HEK293T (cell line): ENCODE measurements around the gene SPPL3.

ENCODE experiments used
- CTCF ChIA-PET: fragments of 350-600 bp; formaldehyde crosslinking; extraction: SDS; loops from one replicate; lab custom pipeline; 2021; ENCODE audit warnings: antibody characterized with exemption, inconsistent platforms; lab: Yijun Ruan, JAX
- POLR2A ChIA-PET: fragments of 350-600 bp; formaldehyde crosslinking; extraction: SDS; loops from one replicate; lab custom pipeline; 2020; ENCODE audit warnings: antibody characterized with exemption, inconsistent platforms; lab: Yijun Ruan, JAX
- DNase-seq: peaks from one replicate; pipeline ENCODE4 v3.0.0; 2012; ENCODE audit warnings: mixed read lengths; ENCODE audit errors: extremely low spot score
- ARNT ChIP-seq: fragments of 450-650 bp; IDR thresholded peaks from 2 replicates; pipeline ENCODE4 v1.6.1; 2017; ENCODE audit warnings: mild to moderate bottlenecking
- BHLHE40 ChIP-seq: fragments of 450-650 bp; IDR thresholded peaks from 2 replicates; pipeline ENCODE4 v1.6.1; 2016; ENCODE audit warnings: mild to moderate bottlenecking, moderate library complexity, borderline replicate concordance
- CTBP1 ChIP-seq: fragments of 450-650 bp; IDR thresholded peaks from 2 replicates; pipeline ENCODE4 v1.6.1; 2016; ENCODE audit warnings: borderline replicate concordance
- ELF4 ChIP-seq: fragments of 450-650 bp; IDR thresholded peaks from 2 replicates; pipeline ENCODE4 v1.6.1; 2017; ENCODE audit warnings: antibody characterized with exemption
- FOXA1 ChIP-seq: fragments of 450-650 bp; IDR thresholded peaks from 2 replicates; pipeline ENCODE4 v1.6.1; 2016; ENCODE audit warnings: mild to moderate bottlenecking
- FOXK2 ChIP-seq: fragments of 450-650 bp; IDR thresholded peaks from 2 replicates; pipeline ENCODE4 v1.6.1; 2016; ENCODE audit warnings: mild to moderate bottlenecking
- FOXM1 ChIP-seq: fragments of 450-650 bp; IDR thresholded peaks from 2 replicates; pipeline ENCODE4 v1.6.1; 2017; ENCODE audit warnings: mild to moderate bottlenecking, borderline replicate concordance
- HDGF ChIP-seq: fragments of 450-650 bp; IDR thresholded peaks from 2 replicates; pipeline ENCODE4 v1.6.1; 2017; ENCODE audit warnings: antibody characterized with exemption, borderline replicate concordance
- L3MBTL2 ChIP-seq: fragments of 450-650 bp; conservative IDR thresholded peaks from 2 replicates; pipeline ENCODE4 v1.6.1; 2016; ENCODE audit warnings: mild to moderate bottlenecking
- LEF1 ChIP-seq: fragments of 450-650 bp; IDR thresholded peaks from 2 replicates; pipeline ENCODE4 v1.6.1; 2017; ENCODE audit warnings: mild to moderate bottlenecking, borderline replicate concordance
- NFRKB ChIP-seq: fragments of 450-650 bp; IDR thresholded peaks from 2 replicates; pipeline ENCODE4 v1.6.1; 2016; ENCODE audit warnings: mild to moderate bottlenecking, moderate library complexity
- PKNOX1 ChIP-seq: fragments of 450-650 bp; IDR thresholded peaks from 2 replicates; pipeline ENCODE4 v1.6.1; 2016
- SP1 ChIP-seq: fragments of 450-650 bp; IDR thresholded peaks from 2 replicates; pipeline ENCODE4 v1.6.1; 2017
- SUZ12 ChIP-seq: fragments of 450-650 bp; IDR thresholded peaks from 2 replicates; pipeline ENCODE4 v1.6.1; 2016; ENCODE audit warnings: mild to moderate bottlenecking
- TARDBP ChIP-seq: fragments of 450-650 bp; IDR thresholded peaks from 2 replicates; pipeline ENCODE4 v1.6.1; 2016
- ZNF384 ChIP-seq: fragments of 450-650 bp; IDR thresholded peaks from 2 replicates; pipeline ENCODE4 v1.6.1; 2016

Gene SPPL3

GRCh38 chr12:120816363-120816762 lies 87.8 kb downstream of the SPPL3 start:
- ChIA-PET CTCF (interaction anchor here (1.3 kb wide), 1 partner anchor 34 kb away, joined by 3 read pairs; no protein-coding TSS in a partner anchor), POLR2A (no interaction called here)
- no peak for DNase-seq
- TF ChIP-seq FOXA1 (no peak), SP1 (no peak)

- CTCF ChIA-PET: interaction anchor here (0.8 kb wide), 1 partner anchor 14 kb away, joined by 3 read pairs; no protein-coding TSS in a partner anchor
- no peak for DNase-seq
- POLR2A ChIA-PET: no interaction called here
- TF ChIP-seq SUZ12 (no peak), L3MBTL2 (no peak)
Measured at GRCh38 chr12:120814903-120815429, 89.2 kb downstream of the SPPL3 start.

GRCh38 chr12:120814203-120814902 lies 89.8 kb downstream of the SPPL3 start:
- POLR2A ChIA-PET: no interaction called here

GRCh38 chr12:120813588-120814153 lies 90.5 kb downstream of the SPPL3 start:
- POLR2A ChIA-PET: no interaction called here
- no peak for DNase-seq
- CTCF ChIA-PET: no interaction called here
- TF ChIP-seq LEF1 (no peak), PKNOX1 (peak; percentile 62; the same call in 1 of the 2 replicates)

More at GRCh38 chr12:120814203-120814902, 89.8 kb downstream of the SPPL3 start:
- TF ChIP-seq HDGF (no peak), SUZ12 (no peak), SP1 (no peak), CTBP1 (no peak), FOXA1 (no peak), NFRKB (no peak), L3MBTL2 (no peak), PKNOX1 (no peak)
- no peak for DNase-seq
- CTCF ChIA-PET: interaction anchor here (0.8 kb wide), 1 partner anchor 15 kb away, joined by 3 read pairs; no protein-coding TSS in a partner anchor

- CTCF ChIA-PET: no interaction called here
- no peak for DNase-seq
- TF ChIP-seq HDGF (no peak), CTBP1 (no peak), TARDBP (no peak), NFRKB (no peak), ELF4 (no peak), ZNF384 (no peak), FOXK2 (no peak), ARNT (no peak), LEF1 (no peak), BHLHE40 (no peak), SUZ12 (no peak), SP1 (no peak), FOXM1 (no peak), FOXA1 (no peak), L3MBTL2 (no peak), PKNOX1 (no peak)
- POLR2A ChIA-PET: no interaction called here
Measured at GRCh38 chr12:120810021-120810420, 94.1 kb downstream of the SPPL3 start.

- POLR2A ChIA-PET: no interaction called here
- TF ChIP-seq SUZ12 (no peak), NFRKB (no peak), L3MBTL2 (no peak), LEF1 (no peak), TARDBP (no peak), ARNT (no peak)
- no peak for DNase-seq
- CTCF ChIA-PET: no interaction called here
Measured at GRCh38 chr12:120804428-120804827, 99.7 kb downstream of the SPPL3 start.

GRCh38 chr12:120801146-120801545 lies 103.0 kb downstream of the SPPL3 start:
- ChIA-PET CTCF (no interaction called here), POLR2A (no interaction called here)
- no peak for DNase-seq
- TF ChIP-seq SUZ12: no peak
- no peak for TF ChIP-seq CTBP1
- TF ChIP-seq HDGF: no peak
- no peak for TF ChIP-seq NFRKB
- no peak for TF ChIP-seq LEF1
- TF ChIP-seq SP1: no peak
- no peak for TF ChIP-seq ARNT
- no peak for TF ChIP-seq FOXM1
- no peak for TF ChIP-seq FOXA1
- no peak for TF ChIP-seq BHLHE40
- TF ChIP-seq L3MBTL2: no peak
- TF ChIP-seq ZNF384: no peak
- no peak for TF ChIP-seq TARDBP
- TF ChIP-seq ELF4: no peak
- TF ChIP-seq FOXK2: no peak
- no peak for TF ChIP-seq PKNOX1
